HepG2 (cell line): Measurements from ENCODE around the gene CDH13.

Source experiments
- ATF7 ChIP-seq, 2 experiments: fragments of 450-650 bp in 1 of 2; sonication (generic) in 1 of 2; formaldehyde crosslinking in 1 of 2; IDR thresholded peaks; 2 replicates each; pipeline versions ENCODE4 v1.4.0 to v1.6.1; 2016 to 2020; ENCODE audit warnings: antibody characterized with exemption in 1 of 2, mild to moderate bottlenecking in 1 of 2, missing genetic modification reagents in 1 of 2
- MAFF ChIP-seq: IDR thresholded peaks from 2 replicates; pipeline ENCODE4 v1.6.1; 2011; ENCODE audit warnings: low read depth, low read length, improper control_type of control experiment
- MXD3 ChIP-seq: IDR thresholded peaks from 2 replicates; pipeline ENCODE4 v1.6.1; 2016; ENCODE audit warnings: mild to moderate bottlenecking, missing biosample characterization, missing genetic modification reagents
- MXI1 ChIP-seq: IDR thresholded peaks from 3 replicates; pipeline ENCODE4 v1.6.1; 2012; ENCODE audit warnings: low read depth, low read length, inconsistent platforms, borderline replicate concordance
- REST ChIP-seq, 2 experiments: IDR thresholded peaks; 2 replicates each; pipeline ENCODE4 v1.6.1; 2011 to 2012; ENCODE audit warnings: low read length in 2 of 2, borderline replicate concordance in 1 of 2, low read depth in 1 of 2, mild to moderate bottlenecking in 1 of 2, moderate library complexity in 1 of 2

GRCh38 chr16:83238949-83239691, 612.4 kb downstream of the CDH13 start:
- TF ChIP-seq ATF7 (IDR thresholded peaks at IDR 0.05) (no peak), ATF7 (CRISPR knock-in tag; IDR thresholded peaks at IDR 0.05) (no peak), MXD3 (CRISPR knock-in tag) (no peak), REST (IDR thresholded peaks at IDR 0.05; ENCODE audit: borderline replicate concordance in 1 of 2, low read depth in 1 of 2, low read length in 2 of 2) (no peak), MAFF (no peak), MXI1 (no peak)
